K562 (cell line): ENCODE measurements around the gene CYLD. TPM values are rescaled to one million over a fixed set of nuclear protein-coding genes. Genes with fewer than 3 reads are reported as not detected.

Experiments
- EZH2 ChIP-seq: IDR thresholded peaks from 2 replicates; pipeline ENCODE4 v1.6.1; 2012; ENCODE audit warnings: low read depth, mild to moderate bottlenecking, inconsistent platforms, low read length, borderline replicate concordance
- GTF2F1 ChIP-seq: IDR thresholded peaks from 2 replicates; pipeline ENCODE4 v1.6.1; 2011; ENCODE audit warnings: low read depth, low read length, improper control_type of control experiment
- HDAC2 ChIP-seq: fragments of 450-650 bp; IDR thresholded peaks from 2 replicates; pipeline ENCODE4 v1.6.1; 2016; ENCODE audit warnings: mild to moderate bottlenecking
- IFI16 ChIP-seq: fragments of 250-450 bp; sonication (Bioruptor Pico); IDR thresholded peaks from 2 replicates; pipeline ENCODE4 v2.1.2; 2022; ENCODE audit warnings: mild to moderate bottlenecking, inconsistent platforms
- JUND ChIP-seq, 2 experiments: IDR thresholded peaks; 2 replicates in 1 of 2; 3 replicates in 1 of 2; pipeline ENCODE4 v1.6.1; 2011; ENCODE audit warnings: borderline replicate concordance in 2 of 2, low read depth in 2 of 2, low read length in 2 of 2, improper control_type of control experiment in 1 of 2, missing biosample characterization in 1 of 2, missing genetic modification characterization in 1 of 2, missing genetic modification reagents in 1 of 2
- POLR3G ChIP-seq: IDR thresholded peaks from 2 replicates; pipeline ENCODE4 v1.6.1; 2011; ENCODE audit not compliant: insufficient read length, insufficient replicate concordance; ENCODE audit errors: extremely low read depth
- RBM14 ChIP-seq: fragments of 200-400 bp; formaldehyde crosslinking; IDR thresholded peaks from 2 replicates; pipeline ENCODE4 v1.6.1; 2018; ENCODE audit warnings: low read depth, mild to moderate bottlenecking, low read length, moderate library complexity, borderline replicate concordance; ENCODE audit not compliant: insufficient read depth
- SMAD1 ChIP-seq: fragments of 150-350 bp; IDR thresholded peaks from 2 replicates; pipeline ENCODE4 v1.6.1; 2014; ENCODE audit warnings: low read length, low read depth; ENCODE audit not compliant: partially characterized antibody
- ZNF12 ChIP-seq: sonication (generic); formaldehyde crosslinking; IDR thresholded peaks from 2 replicates; pipeline ENCODE4 v1.4.0; 2020; ENCODE audit warnings: mild to moderate bottlenecking, missing genetic modification reagents
- ZNF668 ChIP-seq: fragments of 250-450 bp; sonication (Bioruptor Pico); IDR thresholded peaks from 2 replicates; pipeline ENCODE4 v1.8.0; 2022; ENCODE audit warnings: mild to moderate bottlenecking, inconsistent platforms
- ZNF707 ChIP-seq: fragments of 250-450 bp; sonication (Bioruptor Pico); conservative IDR thresholded peaks from 2 replicates; pipeline ENCODE4 v1.8.0; 2022; ENCODE audit warnings: inconsistent platforms, mild to moderate bottlenecking, moderate library complexity
- polyA plus RNA-seq, 8 experiments: library from polyadenylated mRNA; depleted of rRNA in 4 of 8; stranded (reverse) in 5 of 8; unstranded in 3 of 8; fragments of >200 nt; fragmentation: Nextera tagmentation in 2 of 8; fragmentation: Illumina TruSeq in 1 of 8; extraction: Ambion mirVana in 2 of 8; extraction: Trizol in 1 of 8; gene quantifications; 2 replicates each; pipeline versions ENCODE4 v1.2.1 to v1.2.3, GENCODE V29; 2011 to 2014; ENCODE audit warnings: inconsistent platforms in 1 of 8, missing spikeins in 1 of 8
- total RNA-seq, 7 experiments: library from RNA; depleted of rRNA in 6 of 7; stranded (reverse); fragments of >200 nt in 6 of 7; fragmentation: Illumina TruSeq in 2 of 7; extraction: Trizol in 2 of 7; gene quantifications; 2 replicates each; pipeline versions ENCODE4 v1.2.1 to v1.2.3, GENCODE V29; 2011 to 2021; ENCODE audit warnings: low replicate concordance in 1 of 7
- TF ChIP-seq, protein P1 (sequence below): fragments of 450-650 bp; IDR thresholded peaks from 2 replicates; pipeline ENCODE4 v1.6.1; 2018; ENCODE audit warnings: mild to moderate bottlenecking, low read depth; ENCODE audit not compliant: partially characterized antibody

Gene CYLD
- total and polyA plus RNA-seq, 9 of the 15 experiments (the other 6 are each of a cell fraction or from before 2014, with no cell fraction given) = 3.4 to 7.4 (median 5.3) TPM

DNA sequence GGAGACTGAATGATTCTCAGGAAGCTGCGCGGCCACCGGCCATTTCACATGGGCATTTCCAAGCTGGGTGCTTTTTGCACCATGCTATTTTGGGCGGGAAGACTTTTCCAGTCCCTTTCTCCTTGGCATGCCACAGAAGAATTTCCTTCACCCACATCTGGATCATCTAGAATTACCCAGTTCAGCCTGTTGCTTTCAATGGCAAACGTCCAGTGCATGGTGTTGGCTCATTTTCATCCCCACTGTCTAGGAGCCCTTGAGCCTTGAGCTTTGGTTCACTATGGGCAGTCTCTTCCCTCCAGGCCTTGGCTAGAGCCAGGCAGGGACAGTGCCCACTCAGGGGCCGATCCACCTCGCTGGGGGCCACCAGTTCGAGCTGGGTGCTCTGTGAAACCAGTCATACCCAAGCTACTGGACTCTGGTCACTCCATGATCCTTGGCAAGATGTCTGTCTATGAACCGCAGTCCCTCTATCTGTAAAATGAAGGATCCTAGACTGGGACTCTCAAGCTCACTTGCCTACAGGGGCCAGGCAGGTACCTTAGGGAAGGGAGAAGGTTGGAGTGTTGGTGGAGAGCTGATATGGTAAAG lies 71.1 kb downstream of the CYLD start (continued):
- TF ChIP-seq ZNF668 (no peak), ZNF12 (CRISPR knock-in tag) (no peak), POLR3G (no peak), GTF2F1 (no peak), SMAD1 (no peak), IFI16 (CRISPR knock-in tag) (no peak), EZH2 (no peak), ZNF707 (CRISPR knock-in tag) (no peak), JUND (IDR thresholded peaks at IDR 0.05; ENCODE audit: borderline replicate concordance, low read depth, low read length) (no peak), JUND (tag; IDR thresholded peaks at IDR 0.05; ENCODE audit: borderline replicate concordance, low read depth, low read length) (no peak), RBM14 (no peak), HDAC2 (no peak)
- TF ChIP-seq, protein P1, sequence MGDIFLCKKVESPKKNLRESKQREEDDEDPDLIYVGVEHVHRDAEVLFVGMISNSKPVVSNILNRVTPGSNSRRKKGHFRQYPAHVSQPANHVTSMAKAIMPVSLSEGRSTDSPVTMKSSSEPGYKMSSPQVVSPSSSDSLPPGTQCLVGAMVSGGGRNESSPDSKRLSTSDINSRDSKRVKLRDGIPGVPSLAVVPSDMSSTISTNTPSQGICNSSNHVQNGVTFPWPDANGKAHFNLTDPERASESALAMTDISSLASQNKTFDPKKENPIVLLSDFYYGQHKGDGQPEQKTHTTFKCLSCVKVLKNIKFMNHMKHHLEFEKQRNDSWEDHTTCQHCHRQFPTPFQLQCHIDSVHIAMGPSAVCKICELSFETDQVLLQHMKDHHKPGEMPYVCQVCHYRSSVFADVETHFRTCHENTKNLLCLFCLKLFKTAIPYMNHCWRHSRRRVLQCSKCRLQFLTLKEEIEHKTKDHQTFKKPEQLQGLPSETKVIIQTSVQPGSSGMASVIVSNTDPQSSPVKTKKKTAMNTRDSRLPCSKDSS = no peak
